MG63 (cell line): ENCODE measurements around the gene SEC62. TPM values are rescaled to one million over a fixed set of nuclear protein-coding genes. Genes with fewer than 3 reads are reported as not detected.

Source experiments
- DNase-seq: peaks from one replicate; pipeline ENCODE4 v3.0.0-alpha.2; 2020
- H3K27me3 ChIP-seq: fragments of 250-450 bp; sonication (Bioruptor Pico); 2 replicates; pipeline ENCODE4 v1.5.1; 2020; ENCODE audit warnings: mild to moderate bottlenecking, moderate library complexity
- H3K36me3 ChIP-seq: fragments of 250-450 bp; sonication (Bioruptor Pico); 2 replicates; pipeline ENCODE4 v1.5.1; 2020; ENCODE audit warnings: mild to moderate bottlenecking, moderate library complexity
- H3K4me3 ChIP-seq: fragments of 250-450 bp; sonication (Bioruptor Pico); 2 replicates; pipeline ENCODE4 v1.5.1; 2020; ENCODE audit warnings: mild to moderate bottlenecking, moderate library complexity
- H3K9me3 ChIP-seq: fragments of 250-450 bp; sonication (Bioruptor Pico); 2 replicates; pipeline ENCODE4 v1.5.1; 2020; ENCODE audit warnings: mild to moderate bottlenecking, moderate library complexity
- total RNA-seq: library from RNA; depleted of rRNA; stranded (reverse); fragments of >200 nt; shearing (Covaris generic); gene quantifications from 2 replicates; pipeline ENCODE4 v1.2.3, GENCODE V29; 2014; ENCODE audit warnings: low replicate concordance

SEC62 gene
- total RNA-seq, 1 experiment from 2014 or later: 12.2 TPM

DNA sequence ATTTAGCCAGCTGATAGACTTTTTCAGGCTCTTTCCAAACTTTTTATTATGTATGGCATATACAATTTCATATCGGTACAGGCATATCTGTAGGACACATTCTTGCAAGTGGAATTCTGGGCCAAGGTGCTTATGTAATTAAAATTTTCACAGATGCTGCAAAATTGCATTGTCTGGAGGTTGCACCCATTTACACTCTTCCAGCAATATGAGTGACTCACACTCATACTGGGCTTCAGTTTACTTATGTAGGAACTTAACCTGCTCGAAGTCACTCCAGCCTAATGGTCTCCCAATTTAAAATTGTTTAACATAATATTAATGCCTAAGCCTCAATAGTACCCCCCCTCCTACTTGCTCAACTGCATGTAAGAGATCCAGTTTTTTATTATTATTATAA, 11.2 kb upstream of the SEC62 start:
- DNase-seq: no peak
- H3K27me3 ChIP-seq: 0 out of 2 replicates have a peak, but pooled peaks cover 3% of the 10 kb centered on the region
- H3K4me3 ChIP-seq: no peak overlapping the region
- H3K9me3 ChIP-seq: no peaks in the 10 kb centered on the region
- no peaks in the 10 kb centered on the region for H3K36me3 ChIP-seq

DNA sequence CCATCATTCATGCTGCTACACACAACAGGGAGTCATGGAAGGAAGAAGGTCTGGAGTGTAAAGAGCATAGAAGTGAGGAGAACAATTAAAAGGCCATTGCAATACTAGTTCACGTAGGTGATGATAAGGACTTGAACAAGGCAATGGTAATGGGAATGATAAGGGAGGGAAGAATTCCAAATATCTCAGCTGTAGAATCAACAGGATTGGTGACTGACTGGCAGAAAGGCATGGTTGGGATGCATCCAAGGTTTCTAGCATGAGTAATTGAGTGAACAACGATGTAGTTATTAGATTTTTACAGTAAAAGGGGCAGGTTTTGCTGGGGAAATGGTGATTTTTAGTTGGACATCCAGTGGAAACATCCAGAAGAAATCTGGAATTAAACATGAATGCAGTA, 2.4 kb upstream of the SEC62 start:
- peaks cover under 1% of the 10 kb centered on the region; the same call in 1 of the 2 replicates for H3K36me3 ChIP-seq
- peak; percentile 51 for DNase-seq
- no peaks in the 10 kb centered on the region for H3K9me3 ChIP-seq
- no peak overlapping the region for H3K4me3 ChIP-seq
- peaks cover 3% of the 10 kb centered on the region; the same call in 1 of the 2 replicates for H3K27me3 ChIP-seq

DNA sequence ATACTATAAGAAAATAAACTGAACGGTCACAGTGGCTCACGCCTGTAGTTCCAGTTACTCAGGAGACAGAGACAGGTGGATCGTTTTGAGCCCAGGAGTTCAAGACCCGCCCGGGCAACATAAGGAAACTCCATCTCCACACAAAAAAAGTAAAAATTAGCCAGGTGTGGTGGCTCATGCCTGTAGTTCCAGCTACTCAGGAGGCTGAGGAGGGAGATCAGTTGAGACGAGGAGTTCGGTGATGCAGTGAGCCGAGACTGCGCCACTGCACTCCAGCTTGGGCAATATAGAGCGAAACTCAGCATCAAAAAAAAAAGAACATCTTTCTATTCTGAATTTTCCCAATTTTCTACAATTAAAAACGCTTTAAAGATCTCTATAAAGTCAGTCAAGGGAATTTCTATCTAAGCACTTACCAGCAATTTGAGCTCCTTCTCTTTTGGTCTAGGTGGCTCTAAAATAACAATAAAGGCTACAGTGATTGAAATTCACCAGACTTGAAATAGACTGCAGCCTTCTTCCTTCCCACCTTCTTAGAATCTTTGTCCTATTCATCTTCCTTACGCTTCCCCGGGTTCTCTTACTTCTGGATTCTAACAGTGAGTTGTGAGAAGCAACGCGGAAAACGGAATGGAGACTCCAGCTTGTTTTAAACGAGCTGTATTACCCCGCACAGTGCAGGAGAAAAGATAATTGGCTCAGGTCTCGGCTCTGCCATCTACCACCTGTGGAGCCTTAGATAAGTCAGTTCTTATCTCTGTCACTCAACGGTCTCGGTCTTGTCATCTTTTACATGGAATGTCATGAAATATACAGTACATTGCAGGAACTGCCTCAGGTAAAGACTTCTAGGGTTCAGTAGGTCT, 812 bp upstream of the SEC62 start:
- Histone ChIP-seq H3K27me3 (peaks cover 3% of the 10 kb centered on the region; the same call in 1 of the 2 replicates), H3K4me3 (peak overlapping the region; percentile 84), H3K9me3 (no peaks in the 10 kb centered on the region), H3K36me3 (peaks cover 11% of the 10 kb centered on the region; the same call in 1 of the 2 replicates)
- DNase-seq: no peak

DNA sequence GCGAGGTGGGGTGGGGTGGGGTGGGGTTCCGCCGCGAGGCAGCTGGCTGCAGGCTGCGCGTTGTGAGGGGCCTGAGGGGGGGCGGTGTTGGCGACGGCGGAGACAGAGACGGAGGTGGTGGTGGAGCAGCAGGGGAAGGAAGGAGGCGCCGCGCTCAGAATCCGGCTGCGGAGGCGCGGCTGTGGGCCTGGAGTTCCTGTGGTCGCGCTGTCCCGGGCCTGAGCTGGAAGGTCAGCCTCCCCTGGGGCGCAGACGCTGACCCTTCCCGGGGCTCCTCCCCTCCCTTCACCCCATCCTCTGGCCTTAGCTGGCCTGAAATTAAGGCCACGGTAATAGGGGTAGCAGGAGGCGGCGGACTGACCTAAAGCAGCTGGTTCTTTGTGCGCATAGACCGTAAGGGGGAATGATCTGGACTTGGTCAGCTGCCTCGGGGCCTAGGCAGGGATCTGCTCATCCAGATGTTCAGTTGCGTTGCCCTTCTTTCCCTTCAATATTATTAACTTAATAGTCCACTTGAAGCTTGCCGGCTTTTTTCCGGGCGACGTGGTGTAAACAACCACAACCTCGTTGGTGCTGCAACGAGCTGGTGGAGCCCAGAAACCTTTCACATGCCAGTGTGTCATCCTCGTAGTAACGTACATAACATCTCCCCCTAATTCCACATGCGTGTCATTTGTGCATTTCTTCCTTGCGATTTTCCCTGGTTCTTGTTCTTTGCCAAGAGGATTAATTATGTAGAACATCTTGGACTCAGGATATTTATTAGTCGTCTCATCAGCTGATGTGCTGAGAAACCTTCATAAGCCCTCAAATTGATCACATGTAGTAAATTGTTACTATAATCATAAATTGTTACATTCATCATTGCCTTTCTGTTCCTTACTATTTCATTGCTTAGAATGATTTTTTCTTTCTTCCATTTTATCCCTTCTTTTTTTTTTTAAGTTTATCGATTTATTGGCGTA, 626 bp downstream of the SEC62 start:
- Histone ChIP-seq H3K9me3 (no peaks in the 10 kb centered on the region), H3K27me3 (no peaks in the 10 kb centered on the region), H3K4me3 (peak overlapping the region; percentile 84), H3K36me3 (peaks cover 20% of the 10 kb centered on the region; the same call in 1 of the 2 replicates)
- peak; percentile 74 for DNase-seq

DNA sequence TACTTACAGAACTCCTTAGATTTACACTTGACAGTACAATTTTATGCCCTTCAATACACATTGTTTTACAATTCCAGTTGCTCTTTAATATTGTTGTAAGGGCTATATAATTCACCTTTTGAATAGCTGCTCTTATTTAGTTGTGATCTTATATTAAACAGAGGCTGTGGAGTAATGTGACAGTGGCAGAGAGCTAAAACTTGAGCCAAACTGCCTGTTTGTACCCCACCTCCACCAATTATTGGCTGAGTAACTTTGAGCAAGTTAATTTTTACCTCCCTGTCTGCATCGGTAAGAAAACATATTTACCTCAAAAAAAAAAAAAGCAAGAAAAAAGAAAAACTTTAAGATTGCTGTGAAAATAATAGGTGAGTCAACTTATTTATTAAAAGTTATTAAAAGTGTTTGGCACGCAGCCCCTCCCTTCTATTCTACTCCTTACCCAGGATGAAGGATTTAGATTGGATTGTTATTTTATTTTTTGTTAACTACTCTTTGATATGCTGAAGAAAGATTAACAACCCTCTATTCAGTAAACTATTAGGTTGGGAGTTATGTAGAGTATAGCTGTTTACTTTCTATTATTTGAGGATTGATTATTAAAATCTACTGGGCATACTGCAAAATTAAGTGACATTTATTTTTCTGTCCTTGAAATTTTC, 1.7 kb downstream of the SEC62 start:
- Histone ChIP-seq H3K9me3 (no peaks in the 10 kb centered on the region), H3K27me3 (no peaks in the 10 kb centered on the region), H3K36me3 (peaks cover 20% of the 10 kb centered on the region; the same call in 1 of the 2 replicates), H3K4me3 (peak overlapping the region; percentile 84)
- DNase-seq: no peak

DNA sequence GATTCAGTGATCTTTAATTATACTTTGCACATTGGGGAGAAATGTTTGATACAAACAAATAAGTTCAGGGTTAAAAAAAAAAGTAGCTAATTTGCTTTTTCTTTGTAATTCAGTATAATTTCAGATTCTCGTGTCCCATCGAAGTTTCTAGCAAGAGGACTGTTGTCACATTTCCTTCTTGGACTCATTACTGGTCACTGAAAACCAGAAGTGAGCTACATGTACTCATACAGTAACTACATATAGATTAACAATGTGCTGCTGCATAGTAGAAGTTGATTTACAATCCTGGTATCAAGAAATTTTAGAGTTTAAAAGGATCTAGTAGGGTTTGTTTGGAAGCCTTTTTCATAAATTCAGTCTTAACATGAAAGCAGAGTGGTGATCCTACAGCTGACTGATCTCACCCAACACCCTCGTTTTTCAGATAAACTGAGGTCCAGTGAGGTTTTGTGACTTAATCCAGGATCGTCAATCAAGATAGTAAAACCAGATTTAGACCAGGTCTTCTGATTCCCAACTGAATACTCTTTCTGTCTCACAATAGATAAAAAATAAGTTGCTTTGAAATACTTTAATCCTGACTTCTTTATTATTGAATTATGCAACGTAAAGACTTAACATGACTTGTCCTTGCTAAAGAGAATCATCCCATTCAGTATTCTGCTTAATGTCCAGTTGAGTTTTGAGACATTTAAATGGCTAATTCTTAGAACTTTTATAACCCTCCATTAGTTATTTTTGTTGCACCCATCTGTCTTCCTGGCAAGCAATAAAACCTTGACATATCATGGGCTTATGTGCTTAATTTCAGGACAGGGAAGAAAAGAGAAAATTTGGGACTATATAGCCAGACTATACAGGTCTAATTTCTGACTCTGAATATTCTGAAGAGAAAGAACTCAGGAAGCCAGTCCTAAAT, 2.8 kb downstream of the SEC62 start:
- H3K9me3 ChIP-seq: no peaks in the 10 kb centered on the region
- H3K36me3 ChIP-seq: peaks cover 22% of the 10 kb centered on the region
- H3K27me3 ChIP-seq: no peaks in the 10 kb centered on the region
- no peak overlapping the region for H3K4me3 ChIP-seq
- no peak for DNase-seq

DNA sequence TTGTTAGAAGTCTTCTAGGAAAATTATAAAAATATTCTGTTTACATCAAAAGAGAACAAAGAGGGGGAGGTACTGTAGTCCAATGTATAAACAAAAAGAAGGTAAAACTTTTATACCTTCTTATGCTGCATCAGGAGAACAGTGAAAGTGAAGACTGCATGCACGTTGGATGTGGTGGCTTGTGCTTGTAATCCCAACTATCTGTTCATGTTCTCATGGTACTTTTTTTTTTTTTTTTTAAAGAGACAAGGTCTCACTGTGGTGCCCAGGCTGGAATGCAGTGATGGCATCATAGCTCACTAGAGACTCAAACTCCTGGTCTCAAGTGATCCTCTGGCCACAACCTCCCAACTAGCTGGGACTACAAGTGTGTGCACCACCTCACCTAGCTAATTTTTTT, 4.2 kb downstream of the SEC62 start:
- no peak for DNase-seq
- Histone ChIP-seq H3K27me3 (no peaks in the 10 kb centered on the region), H3K4me3 (no peak overlapping the region), H3K36me3 (peaks cover 34% of the 10 kb centered on the region), H3K9me3 (no peaks in the 10 kb centered on the region)

DNA sequence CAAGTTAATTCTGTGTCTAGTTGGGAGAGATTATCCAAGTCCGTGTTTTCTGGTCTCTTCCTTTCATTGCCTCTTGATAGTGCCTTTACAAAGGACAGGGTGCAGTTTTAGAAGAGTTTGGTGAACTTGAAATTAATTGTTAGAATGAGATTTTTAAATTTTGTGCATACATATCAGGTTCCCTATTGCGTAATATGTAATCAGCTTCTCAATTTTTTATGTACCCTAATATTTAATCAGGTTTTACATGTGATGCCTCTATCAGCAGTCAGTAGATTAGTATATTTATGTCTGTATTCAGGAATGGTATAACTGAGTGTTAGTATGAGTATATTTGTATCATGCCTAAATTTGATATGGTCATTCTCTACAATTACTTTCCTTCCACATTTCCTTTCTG, 4.9 kb downstream of the SEC62 start:
- H3K4me3 ChIP-seq: no peak overlapping the region
- DNase-seq: no peak

DNA sequence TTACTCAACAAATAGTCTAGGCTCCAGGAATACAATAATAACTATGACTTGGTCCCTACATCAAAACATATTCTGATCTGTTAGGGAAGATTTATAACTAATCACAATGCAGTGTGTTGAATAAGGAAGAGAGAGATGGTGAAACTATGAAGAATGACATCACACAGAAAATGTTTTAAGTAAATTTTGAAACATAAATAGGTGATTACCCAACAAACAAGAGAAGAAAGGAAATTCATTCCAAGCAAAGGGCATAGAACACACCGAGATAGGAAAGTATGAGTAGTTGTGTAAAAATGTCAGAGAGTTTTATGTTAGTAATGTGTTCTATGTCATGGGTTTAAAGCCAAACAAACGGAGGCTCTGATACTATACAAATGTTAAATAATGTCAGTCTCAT, 13.4 kb downstream of the SEC62 start:
- H3K9me3 ChIP-seq: no peaks in the 10 kb centered on the region
- peaks cover 98% of the 10 kb centered on the region for H3K36me3 ChIP-seq
- H3K27me3 ChIP-seq: no peaks in the 10 kb centered on the region
- no peak overlapping the region for H3K4me3 ChIP-seq
- no peak for DNase-seq

More for the DNA sequence above, 4.9 kb downstream of the SEC62 start:
- Histone ChIP-seq H3K36me3 (peaks cover 39% of the 10 kb centered on the region), H3K27me3 (no peaks in the 10 kb centered on the region), H3K9me3 (no peaks in the 10 kb centered on the region)

DNA sequence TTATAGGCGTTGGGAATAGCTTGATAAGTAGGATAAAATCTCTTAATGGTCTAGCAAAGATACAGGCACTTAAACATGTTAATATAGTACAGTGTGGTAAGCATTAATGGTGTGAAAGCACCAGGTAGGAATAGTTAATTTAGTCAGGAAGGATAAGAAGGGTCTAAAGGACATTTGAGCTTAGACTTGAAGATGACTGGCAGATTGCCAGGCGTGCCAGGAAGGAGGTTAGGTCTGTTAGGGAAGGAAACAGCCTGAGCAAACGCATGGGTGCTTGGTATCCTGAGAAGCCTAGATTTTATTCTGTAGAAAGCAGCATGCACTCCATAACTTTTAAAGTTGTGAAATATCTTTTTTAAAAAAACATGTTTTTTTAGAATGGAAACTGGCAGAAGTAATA, 17.7 kb downstream of the SEC62 start:
- Histone ChIP-seq H3K4me3 (no peak overlapping the region), H3K27me3 (no peaks in the 10 kb centered on the region), H3K36me3 (peaks cover 92% of the 10 kb centered on the region), H3K9me3 (no peaks in the 10 kb centered on the region)
- DNase-seq: no peak

DNA sequence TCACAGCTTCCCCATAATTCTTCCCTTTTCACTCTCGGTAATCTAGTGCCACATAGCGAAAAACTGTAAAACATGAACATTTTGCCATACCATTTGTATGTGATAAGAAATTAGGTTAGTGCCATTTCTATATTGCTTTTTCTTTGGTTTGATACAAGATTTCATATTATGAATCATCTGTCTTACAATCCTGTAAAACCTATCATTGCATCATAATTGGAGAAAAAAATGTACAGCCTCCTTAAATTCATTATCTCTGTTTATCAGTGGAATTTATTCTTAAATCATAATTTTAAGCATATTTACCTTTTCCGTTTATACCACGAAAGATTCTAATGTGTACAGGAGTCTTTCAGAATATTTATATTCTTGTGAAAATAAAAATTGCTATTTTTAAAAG, 23.8 kb downstream of the SEC62 start:
- no peak overlapping the region for H3K4me3 ChIP-seq
- H3K27me3 ChIP-seq: no peaks in the 10 kb centered on the region
- H3K36me3 ChIP-seq: peaks cover 86% of the 10 kb centered on the region
- DNase-seq: no peak
- no peaks in the 10 kb centered on the region for H3K9me3 ChIP-seq

DNA sequence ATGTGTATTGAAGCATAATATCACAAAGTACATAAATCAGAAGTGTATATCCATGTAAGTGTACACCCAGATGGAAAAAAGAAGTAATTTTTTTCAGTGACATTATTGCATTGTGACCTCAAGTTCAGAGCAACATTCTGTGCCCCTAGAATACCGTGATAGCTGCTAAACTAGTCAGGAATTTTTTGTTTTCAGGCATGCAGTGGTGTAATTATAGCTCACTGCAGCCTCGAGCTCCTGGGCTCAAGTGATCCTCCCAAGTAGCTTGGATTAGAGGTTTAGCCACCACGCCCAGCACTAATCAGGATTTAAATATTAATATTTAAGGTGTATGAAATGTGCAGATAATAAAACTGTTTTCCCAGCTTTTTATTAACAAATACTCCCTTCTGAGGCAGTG, 25.5 kb downstream of the SEC62 start:
- no peak overlapping the region for H3K4me3 ChIP-seq
- H3K9me3 ChIP-seq: no peaks in the 10 kb centered on the region
- peaks cover 85% of the 10 kb centered on the region for H3K36me3 ChIP-seq
- DNase-seq: no peak
- no peaks in the 10 kb centered on the region for H3K27me3 ChIP-seq

DNA sequence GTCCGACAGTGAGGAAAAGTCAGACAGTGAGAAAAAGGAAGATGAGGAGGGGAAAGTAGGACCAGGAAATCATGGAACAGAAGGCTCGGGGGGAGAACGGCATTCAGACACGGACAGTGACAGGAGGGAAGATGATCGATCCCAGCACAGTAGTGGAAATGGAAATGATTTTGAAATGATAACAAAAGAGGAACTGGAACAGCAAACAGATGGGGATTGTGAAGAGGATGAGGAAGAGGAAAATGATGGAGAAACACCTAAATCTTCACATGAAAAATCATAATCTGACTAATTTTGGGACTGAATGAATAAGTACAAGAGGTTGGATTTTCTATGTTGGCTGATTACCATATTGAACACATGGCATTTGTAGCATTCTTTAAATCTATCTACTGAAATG, 26.2 kb downstream of the SEC62 start:
- H3K36me3 ChIP-seq: peaks cover 79% of the 10 kb centered on the region
- H3K4me3 ChIP-seq: no peak overlapping the region
- no peaks in the 10 kb centered on the region for H3K9me3 ChIP-seq
- no peak for DNase-seq
- no peaks in the 10 kb centered on the region for H3K27me3 ChIP-seq

DNA sequence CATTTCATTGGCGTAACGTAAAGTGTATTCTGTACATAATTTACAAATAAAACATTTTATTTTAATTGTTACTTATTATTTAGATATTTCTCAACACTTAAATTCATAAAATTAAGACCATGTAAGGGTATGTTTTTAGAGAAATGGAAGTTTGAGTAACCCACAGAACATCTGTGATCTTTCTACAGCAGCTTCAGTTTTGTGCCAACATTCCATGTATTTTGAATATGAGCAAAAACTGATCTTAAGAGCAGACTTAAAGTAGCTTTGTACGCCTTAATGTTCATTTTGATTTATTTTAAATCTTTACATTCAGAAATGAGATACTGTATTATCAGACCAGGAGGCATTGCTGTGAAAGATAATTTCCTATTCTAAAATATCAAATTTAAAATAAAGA, 27.2 kb downstream of the SEC62 start:
- no peak overlapping the region for H3K4me3 ChIP-seq
- H3K9me3 ChIP-seq: no peaks in the 10 kb centered on the region
- H3K27me3 ChIP-seq: no peaks in the 10 kb centered on the region
- DNase-seq: no peak
- H3K36me3 ChIP-seq: peaks cover 72% of the 10 kb centered on the region

DNA sequence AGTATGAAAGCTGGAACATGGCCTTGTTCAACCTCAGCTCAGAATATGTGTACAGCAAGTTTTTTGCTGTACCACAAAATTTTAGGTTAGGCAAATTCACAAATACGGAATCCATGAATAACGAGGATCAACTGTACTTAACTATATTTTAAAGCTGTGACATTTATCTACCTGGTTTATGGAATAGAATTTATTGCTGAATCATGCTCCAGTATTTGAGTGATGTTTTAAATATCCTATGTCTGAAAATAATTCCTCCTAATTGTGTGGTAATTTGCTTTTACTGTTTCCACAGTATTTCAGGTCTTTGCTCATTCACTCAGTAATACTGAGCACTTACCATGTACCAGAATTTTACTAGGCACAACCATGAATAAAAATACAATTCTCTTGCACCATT, 29.5 kb downstream of the SEC62 start:
- Histone ChIP-seq H3K4me3 (no peak overlapping the region), H3K36me3 (peaks cover 65% of the 10 kb centered on the region), H3K27me3 (no peaks in the 10 kb centered on the region), H3K9me3 (no peaks in the 10 kb centered on the region)
- DNase-seq: no peak

DNA sequence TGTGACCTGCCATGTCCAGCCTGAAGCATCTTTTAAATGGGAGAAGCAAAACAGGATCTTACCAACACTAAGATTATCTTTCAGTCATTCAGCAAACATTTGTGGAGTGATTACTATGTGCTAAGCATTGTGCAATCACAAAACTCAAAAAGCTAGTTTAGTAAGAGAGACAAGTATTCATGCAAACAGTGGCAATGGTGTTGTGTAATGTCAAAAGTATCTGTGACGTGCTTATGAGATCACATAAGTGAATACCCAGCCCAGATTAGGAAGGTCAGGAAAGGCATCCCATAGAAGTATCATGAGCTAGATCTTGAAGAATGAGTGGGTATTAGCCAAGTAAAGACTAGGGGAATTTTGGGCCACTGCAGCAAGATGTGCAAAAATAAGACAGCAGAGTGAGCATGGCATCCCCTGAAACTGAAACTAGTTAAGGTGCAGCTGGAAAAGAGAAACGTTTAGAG, 32.1 kb downstream of the SEC62 start:
- Histone ChIP-seq H3K4me3 (no peak overlapping the region), H3K9me3 (no peaks in the 10 kb centered on the region), H3K27me3 (no peaks in the 10 kb centered on the region), H3K36me3 (peaks cover 39% of the 10 kb centered on the region)
- DNase-seq: no peak
